Neural cell (in vitro differentiated cells): ENCODE data around the gene SBSN.

ENCODE experiments used
- CTCF ChIP-seq: fragments of 450-650 bp; IDR thresholded peaks from 2 replicates; pipeline ENCODE4 v1.5.1; 2014; ENCODE audit warnings: antibody characterized with exemption, mild to moderate bottlenecking, moderate library complexity; ENCODE audit not compliant: poor library complexity, severe bottlenecking
- EP300 ChIP-seq: fragments of 450-650 bp; conservative IDR thresholded peaks from 2 replicates; pipeline ENCODE4 v1.6.1; 2014; ENCODE audit warnings: antibody characterized with exemption, mild to moderate bottlenecking, moderate library complexity; ENCODE audit not compliant: poor library complexity, severe bottlenecking
- EZH2 ChIP-seq: fragments of 200-600, 300-800 bp; shearing (Covaris generic), sonication (generic); IDR thresholded peaks from 2 replicates; pipeline ENCODE4 v1.6.1; 2014; ENCODE audit warnings: antibody characterized with exemption, low read length, borderline replicate concordance, mild to moderate bottlenecking; ENCODE audit not compliant: insufficient read depth, poor library complexity, severe bottlenecking
- POLR2AphosphoS5 ChIP-seq: IDR thresholded peaks from 2 replicates; pipeline ENCODE4 v1.6.1; 2012
- TAF1 ChIP-seq: IDR thresholded peaks from 2 replicates; pipeline ENCODE4 v1.6.1; 2012; ENCODE audit warnings: low read depth
- TF ChIP-seq, protein P1 (sequence below): IDR thresholded peaks from 2 replicates; pipeline ENCODE4 v1.6.1; 2012; ENCODE audit warnings: borderline replicate concordance

DNA sequence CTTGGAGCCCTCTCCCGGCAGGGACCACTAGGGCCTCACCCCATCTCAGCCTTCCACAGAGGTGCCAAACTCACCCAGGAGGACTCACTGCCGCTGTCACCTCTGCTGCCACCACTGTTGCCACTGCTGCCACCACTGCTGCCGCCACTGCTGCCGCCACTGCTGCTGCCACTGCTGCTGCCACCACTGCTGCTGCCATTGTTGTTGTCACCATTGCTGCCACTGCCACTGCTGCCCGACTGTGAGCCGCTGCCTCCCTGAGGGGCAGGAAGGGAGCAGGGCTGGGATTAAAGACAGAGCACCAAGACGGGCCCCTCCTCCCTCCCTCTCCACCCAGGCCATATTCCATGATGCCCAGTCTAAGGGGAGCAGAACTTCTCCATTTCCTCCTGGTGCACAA lies 16.8 kb downstream of the SBSN start:
- TF ChIP-seq CTCF = no peak
- no peak for TF ChIP-seq EP300
- TF ChIP-seq, protein P1, sequence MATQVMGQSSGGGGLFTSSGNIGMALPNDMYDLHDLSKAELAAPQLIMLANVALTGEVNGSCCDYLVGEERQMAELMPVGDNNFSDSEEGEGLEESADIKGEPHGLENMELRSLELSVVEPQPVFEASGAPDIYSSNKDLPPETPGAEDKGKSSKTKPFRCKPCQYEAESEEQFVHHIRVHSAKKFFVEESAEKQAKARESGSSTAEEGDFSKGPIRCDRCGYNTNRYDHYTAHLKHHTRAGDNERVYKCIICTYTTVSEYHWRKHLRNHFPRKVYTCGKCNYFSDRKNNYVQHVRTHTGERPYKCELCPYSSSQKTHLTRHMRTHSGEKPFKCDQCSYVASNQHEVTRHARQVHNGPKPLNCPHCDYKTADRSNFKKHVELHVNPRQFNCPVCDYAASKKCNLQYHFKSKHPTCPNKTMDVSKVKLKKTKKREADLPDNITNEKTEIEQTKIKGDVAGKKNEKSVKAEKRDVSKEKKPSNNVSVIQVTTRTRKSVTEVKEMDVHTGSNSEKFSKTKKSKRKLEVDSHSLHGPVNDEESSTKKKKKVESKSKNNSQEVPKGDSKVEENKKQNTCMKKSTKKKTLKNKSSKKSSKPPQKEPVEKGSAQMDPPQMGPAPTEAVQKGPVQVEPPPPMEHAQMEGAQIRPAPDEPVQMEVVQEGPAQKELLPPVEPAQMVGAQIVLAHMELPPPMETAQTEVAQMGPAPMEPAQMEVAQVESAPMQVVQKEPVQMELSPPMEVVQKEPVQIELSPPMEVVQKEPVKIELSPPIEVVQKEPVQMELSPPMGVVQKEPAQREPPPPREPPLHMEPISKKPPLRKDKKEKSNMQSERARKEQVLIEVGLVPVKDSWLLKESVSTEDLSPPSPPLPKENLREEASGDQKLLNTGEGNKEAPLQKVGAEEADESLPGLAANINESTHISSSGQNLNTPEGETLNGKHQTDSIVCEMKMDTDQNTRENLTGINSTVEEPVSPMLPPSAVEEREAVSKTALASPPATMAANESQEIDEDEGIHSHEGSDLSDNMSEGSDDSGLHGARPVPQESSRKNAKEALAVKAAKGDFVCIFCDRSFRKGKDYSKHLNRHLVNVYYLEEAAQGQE = no peak
- no peak for TF ChIP-seq EZH2
- no peak for TF ChIP-seq POLR2AphosphoS5
- no peak for TF ChIP-seq TAF1
